HG02840 (cell line): ENCODE results near the gene HOXA9.

Source experiments
- ATAC-seq: cut with Tn5 transposase; IDR thresholded peaks from one replicate; pipeline ENCODE4 v1.9.1; 2021; ENCODE audit warnings: mild to moderate bottlenecking, moderate library complexity, moderate number of reproducible peaks; ENCODE audit not compliant: unreplicated experiment, low FRiP score

Gene HOXA9

GRCh38 chr7:27167916-27168264 lies 2.6 kb upstream of the HOXA9 start:
- ATAC-seq: no peak

- ATAC-seq: no peak
These were observed 1.5 kb upstream of the HOXA9 start for GRCh38 chr7:27166531-27167505.

DNA sequence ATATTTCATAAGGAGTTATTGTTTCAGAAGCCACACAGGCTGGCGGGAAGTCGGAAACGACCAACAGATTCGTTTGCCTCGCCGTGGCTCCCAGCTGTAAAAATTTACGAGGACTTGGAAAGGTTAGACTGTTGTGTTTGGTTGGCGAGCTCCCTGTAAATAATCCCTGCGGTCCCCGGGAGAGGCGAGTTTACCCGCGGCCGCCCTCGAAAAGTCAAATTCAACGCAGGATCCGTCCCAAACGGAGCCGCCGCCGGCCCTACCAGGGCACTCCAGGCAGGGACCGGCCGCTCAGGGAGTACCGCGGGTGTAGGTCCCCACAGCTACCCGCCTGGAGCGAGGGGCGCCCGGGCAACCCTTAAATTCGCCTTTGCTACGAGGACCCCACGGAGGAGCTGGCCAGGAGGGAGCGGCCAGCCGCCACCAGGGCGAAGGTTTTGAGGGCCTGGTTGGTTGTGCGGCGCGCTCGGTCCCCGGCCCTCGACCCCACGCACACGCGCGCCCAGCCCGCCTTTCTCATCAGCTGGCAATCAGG lies 726 bp upstream of the HOXA9 start:
- ATAC-seq: no peak

DNA sequence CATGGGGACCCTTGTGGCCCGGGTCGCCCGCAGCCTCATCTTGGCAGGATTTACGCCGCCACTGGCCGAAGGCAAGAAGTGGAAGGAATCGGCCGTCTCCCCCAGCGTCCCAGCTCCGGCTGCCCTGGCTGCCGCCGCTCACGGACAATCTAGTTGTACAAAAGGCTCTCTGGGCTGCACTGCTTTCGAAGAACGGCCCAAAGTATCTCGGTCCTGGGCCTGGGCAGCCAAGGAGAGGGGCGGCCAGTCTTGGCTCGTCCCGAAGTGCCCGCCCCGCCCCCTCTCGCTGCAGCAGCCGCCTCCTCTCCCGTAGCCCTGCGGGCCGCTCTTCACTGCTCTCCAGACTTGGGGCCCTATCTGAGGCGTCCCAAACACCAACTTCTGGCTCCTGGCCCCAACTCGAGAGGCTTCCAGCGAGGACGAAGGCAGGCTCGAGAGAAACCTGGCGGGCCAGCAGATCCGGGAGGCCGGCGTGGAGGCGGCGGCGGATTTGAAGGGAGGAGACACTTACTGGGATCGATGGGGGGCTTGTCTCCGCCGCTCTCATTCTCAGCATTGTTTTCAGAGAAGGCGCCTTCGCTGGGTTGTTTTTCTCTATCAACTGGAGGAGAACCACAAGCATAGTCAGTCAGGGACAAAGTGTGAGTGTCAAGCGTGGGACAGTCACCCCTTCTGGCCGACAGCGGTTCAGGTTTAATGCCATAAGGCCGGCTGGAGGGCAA lies 809 bp downstream of the HOXA9 start:
- no peak for ATAC-seq

- no peak for ATAC-seq
These were observed 1.3 kb downstream of the HOXA9 start for GRCh38 chr7:27164045-27164366.

GRCh38 chr7:27163288-27164044 lies 1.9 kb downstream of the HOXA9 start:
- no peak for ATAC-seq

DNA sequence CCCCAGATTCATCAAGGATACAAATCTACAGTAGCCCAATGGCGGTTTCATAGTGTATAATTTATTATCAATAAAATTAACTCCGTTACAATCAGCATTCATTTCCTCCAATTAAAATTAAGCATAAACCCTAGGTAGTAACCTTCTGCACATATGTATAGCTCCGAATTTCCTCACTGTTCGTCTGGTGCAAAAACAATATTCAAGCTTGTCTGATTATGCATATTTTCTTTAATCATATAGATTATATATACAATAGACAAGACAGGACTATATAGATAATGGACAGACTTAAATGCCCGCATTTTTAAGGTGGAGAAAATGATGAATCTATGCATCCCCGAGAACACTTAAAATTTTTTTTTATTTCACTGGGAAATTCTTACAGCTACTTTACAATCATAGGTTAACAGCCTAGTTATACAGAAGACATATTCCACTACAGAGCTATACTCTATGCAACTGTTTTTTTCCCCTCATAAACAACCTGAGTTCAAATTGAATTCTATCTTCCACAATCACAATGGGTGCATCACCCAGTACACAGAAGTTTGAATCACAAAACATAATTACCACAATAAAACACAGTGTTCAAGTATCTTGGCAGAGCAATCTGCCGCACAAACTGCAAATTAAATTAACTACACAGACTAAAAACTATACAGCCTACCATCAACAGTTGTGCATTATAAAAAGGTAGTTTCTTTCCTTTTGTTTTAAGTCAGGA lies 2.6 kb downstream of the HOXA9 start:
- no peak for ATAC-seq

- ATAC-seq: no peak
These were observed 3.4 kb downstream of the HOXA9 start for GRCh38 chr7:27161721-27162560.

DNA sequence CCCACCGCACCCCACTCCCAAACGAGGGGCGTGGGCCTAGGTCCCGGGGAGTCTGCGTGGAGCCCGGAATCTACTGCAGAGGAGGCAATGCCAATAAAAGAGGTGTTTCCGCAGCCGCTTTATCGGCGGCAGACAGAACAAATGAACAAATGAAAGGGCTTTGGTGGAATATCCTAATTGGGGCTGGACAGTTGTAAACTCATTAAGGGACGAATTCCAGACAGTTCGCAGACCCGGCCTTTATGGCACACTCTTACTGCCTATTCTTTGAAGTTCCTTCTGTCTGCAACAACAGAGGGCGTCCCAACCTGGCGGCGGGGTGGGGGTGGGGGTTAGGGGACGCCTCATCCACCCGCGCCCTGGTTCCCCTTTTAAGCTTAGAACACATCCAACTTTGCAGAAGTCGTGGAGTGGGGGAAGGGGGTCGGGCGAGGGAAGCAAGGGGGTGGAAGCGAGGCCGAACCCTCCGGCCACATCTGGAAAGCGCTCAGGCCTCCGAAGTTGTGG lies 4.1 kb downstream of the HOXA9 start:
- ATAC-seq: no peak

- ATAC-seq: peak; percentile 68
These were observed 4.7 kb downstream of the HOXA9 start for GRCh38 chr7:27160546-27161213.

- ATAC-seq: no peak
These were observed 5.2 kb downstream of the HOXA9 start for GRCh38 chr7:27160145-27160545.

DNA sequence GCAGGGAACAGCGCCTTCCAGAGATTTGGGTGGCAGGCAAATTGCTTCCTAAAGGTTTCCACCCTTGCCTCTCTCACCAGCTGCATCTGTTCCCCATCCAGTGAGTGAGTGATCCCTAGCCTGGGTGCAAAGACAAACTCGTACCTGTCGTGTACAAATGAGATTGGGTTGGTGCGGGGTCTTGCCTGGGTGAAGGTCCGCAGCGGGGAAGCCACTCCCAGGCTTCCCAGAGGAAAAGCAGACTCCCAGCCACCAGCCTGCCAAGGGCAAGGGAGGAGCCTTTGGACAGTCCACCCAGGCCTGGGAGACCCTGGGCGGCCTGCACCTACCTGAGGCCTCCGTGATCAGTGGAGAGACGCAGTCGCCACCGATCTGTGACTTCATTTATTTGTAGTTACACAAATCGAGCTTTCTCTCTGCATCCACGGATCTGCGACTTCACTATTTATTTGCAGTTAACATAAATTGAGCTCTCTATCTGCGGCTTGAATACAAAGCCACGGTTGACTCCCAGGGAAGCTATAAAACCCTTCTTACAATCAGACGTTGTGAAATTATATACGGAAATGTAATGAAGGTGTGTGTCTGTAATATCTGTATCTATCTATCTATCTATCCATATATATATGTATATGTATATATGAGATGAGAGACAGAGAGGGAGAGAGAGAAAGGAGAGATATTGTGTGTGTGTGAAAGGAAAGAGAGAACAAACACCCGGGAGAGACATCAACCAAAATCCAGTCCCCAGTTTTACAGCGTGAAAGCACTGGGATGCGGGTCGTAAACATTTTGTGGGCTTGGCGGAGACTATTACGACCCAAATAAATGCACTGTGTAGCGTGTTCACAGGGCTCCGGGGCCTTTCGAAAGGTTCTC lies 5.8 kb downstream of the HOXA9 start:
- ATAC-seq: no peak

DNA sequence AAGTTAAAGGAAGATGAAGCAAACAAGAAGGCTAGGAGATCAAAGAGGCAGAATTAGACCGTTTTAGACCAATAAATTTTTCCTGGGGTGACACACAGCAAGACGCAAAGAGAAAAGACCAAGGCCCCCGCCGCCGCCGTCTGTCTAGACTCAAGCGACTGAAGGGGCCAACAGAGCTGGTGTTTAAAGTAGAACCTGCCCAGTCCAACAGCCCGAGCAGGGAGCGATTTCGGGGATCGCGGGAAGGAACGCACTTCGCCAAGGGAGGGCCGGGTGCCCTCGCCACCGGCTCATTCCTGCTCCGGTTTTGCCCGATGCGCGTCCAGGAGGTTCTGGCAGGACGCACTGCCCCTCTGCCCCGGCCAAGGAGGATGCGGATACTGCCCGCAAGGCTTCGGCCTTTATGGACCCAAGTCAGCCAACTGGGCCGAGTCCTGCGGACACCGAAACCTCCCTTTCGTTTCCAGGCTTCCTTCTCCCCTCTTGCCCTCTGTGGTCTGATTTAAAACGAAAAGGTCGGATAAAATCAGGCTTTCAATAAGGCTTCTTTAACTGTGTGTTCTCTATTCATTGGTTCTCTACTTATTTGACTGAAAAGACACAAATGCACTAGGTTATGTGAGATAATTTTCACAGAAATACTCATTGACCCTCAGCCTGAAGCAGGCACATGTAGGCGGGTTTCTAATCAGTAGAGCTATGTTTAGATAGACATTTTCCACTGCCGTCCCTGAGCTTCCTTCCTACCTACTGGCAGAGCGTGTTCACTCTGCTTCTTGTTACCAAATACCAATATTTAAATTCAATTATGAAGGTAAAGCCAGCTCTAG lies 6.7 kb downstream of the HOXA9 start:
- ATAC-seq: no peak

- no peak for ATAC-seq
These were observed 7.5 kb downstream of the HOXA9 start for GRCh38 chr7:27157702-27158431.

DNA sequence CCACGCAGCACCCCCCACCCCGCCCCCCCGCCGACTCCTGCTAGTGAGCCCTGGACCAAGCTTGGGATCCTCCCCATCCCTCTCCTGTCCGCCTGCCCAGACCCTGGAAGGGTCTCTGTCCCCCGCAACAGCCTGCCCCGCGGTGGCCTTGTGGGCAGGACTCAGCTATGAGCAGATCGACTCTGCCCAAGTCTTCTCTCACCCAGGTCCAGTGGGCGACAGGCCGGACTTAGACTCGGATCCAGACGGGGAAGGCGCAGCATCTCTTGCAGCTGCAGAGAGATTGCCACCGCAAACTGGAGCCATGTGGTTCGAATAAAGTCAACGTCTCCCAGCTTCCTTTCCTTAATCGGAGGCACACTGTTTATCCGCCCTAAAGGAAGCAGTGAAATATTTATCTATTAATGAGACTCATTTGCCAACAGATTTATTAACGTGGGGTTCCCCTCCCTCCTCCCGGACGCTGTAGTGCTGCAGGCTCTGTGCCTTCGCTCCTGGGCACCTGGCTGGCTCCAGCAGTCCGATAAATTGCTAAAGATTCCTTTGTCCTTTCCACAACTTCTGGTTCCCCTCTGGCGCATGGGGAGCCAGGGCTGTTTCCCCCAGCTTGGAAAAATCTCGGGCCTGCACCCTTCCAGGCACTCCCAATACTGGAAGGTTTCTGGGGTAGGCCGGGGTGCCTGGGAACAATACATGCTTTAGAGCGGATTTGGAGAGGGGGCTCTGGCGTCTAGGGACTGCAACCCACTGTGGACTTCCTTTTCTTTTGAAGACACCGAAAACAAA lies 8.2 kb downstream of the HOXA9 start:
- ATAC-seq: no peak
